Upper lobe of left lung (tissue), 4 donors: Measurements from ENCODE around the gene EWSR1.

Experiments used
- CTCF ChIP-seq, 6 experiments: fragments of 450-650 bp in 4 of 6; fragments of 200-600 bp in 2 of 6; sonication (generic) in 2 of 6; IDR thresholded peaks; one replicate each; pipeline ENCODE4 v1.5.1; 2016 to 2019; ENCODE audit warnings: antibody characterized with exemption in 6 of 6
- POLR2A ChIP-seq, 4 donors: fragments of 450-650 bp; IDR thresholded peaks; one replicate each; pipeline ENCODE4 v1.5.1; 2016 to 2017; ENCODE audit warnings: antibody characterized with exemption in 4 of 4, mild to moderate bottlenecking in 2 of 4

GRCh38 chr22:29253561-29254285 lies 14.3 kb upstream of the EWSR1 start:
- no peak for TF ChIP-seq CTCF (IDR thresholded peaks at IDR 0.05)
- TF ChIP-seq POLR2A (IDR thresholded peaks at IDR 0.05), result no peak
